ENCODE data around the gene UNKL. TPM values are rescaled to one million over a fixed set of nuclear protein-coding genes. Genes with fewer than 3 reads are reported as not detected.

The UNKL gene
- total RNA-seq, 1 experiment from 2014 or later = 32.0 TPM

DNA sequence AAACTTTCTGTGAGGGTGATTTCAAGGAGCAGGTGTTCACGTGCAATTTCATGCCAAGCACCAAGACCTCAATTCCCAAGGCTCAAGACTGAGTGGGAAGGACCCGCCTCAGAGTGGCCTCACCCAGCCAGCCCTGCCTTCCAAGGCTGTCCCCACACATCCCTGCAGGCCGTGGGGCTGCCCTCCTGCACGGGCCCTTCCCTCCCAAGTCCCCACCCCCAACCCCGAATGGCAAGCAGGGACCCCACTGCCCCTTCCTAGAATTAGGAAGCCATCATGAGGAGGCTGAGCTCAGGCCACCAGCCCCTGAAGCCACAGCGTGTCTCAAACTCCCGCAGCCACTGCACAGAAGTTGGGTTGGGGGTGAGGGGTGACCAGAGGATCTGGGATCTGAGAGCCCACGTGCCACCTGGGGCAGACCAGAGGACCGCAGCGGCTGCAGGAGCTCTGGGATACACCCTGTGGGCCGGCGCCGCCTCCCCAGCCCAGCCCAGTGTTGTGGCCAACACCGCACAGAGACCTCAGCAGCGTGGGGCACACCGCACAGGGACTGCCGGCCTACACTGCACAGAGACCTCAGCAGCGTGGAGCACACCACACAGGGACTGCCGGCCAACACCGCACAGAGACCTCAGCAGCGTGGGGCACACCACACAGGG is 42.1 kb downstream of the UNKL start:
- Mint-ChIP-seq H3K36me3 (ENCODE audit: insufficient read depth in 1 of 3, low read depth in 3 of 3) (peaks cover 3 to 15% (median 10%) of the 10 kb centered on the region in 3 experiments; a peak in 5 of 7 replicates), H3K27ac (no peak overlapping the region), H3K4me1 (no peaks in the 10 kb centered on the region), H3K27me3 (ENCODE audit: low read depth) (no peaks in the 10 kb centered on the region; the same call in 1 of the 2 replicates), H3K9me3 (no peaks in the 10 kb centered on the region), H3K4me3 (no peak overlapping the region)
- H2BK15ac ChIP-seq (ENCODE audit: low read depth, low read length) = no peak overlapping the region
- no peak overlapping the region for H3K4ac ChIP-seq (ENCODE audit: low read depth, low read length)
- H3K18ac ChIP-seq (ENCODE audit: insufficient read length, low read depth, low read length) = no peak overlapping the region
- no CpG with 5 or more reads among the region's 21 CpGs for WGBS (ENCODE audit: extremely low coverage, insufficient read length, low lambda C conversion rate)
- H4K91ac ChIP-seq (ENCODE audit: insufficient read length, low read depth, low read length) = no peak overlapping the region
- no peak overlapping the region for H3T11ph ChIP-seq (ENCODE audit: low read length)
- no peaks in the 10 kb centered on the region for H3K79me1 ChIP-seq (ENCODE audit: insufficient read depth, low read depth, low read length, poor library complexity, severe bottlenecking)
- H4K20me1 ChIP-seq (ENCODE audit: control insufficient read depth, insufficient read depth, insufficient read length) = no peaks in the 10 kb centered on the region
- H2AK5ac ChIP-seq (ENCODE audit: insufficient read length, low read length) = no peak overlapping the region
- H3K79me2 ChIP-seq (ENCODE audit: insufficient read depth, low read length) = no peaks in the 10 kb centered on the region; the same call in 1 of the 2 replicates
- no peak overlapping the region for H2BK20ac ChIP-seq (ENCODE audit: low read depth, low read length, poor library complexity, severe bottlenecking)
- no peaks in the 10 kb centered on the region for H3K4me1 ChIP-seq (ENCODE audit: insufficient read depth, low read length)
- H4K5ac ChIP-seq (ENCODE audit: insufficient read length, low read depth, low read length) = no peak overlapping the region
- no peak for DNase-seq
- H3K23ac ChIP-seq (ENCODE audit: insufficient read length, low read depth, low read length) = no peak overlapping the region
- no peaks in the 10 kb centered on the region for H3K9me3 ChIP-seq (ENCODE audit: control insufficient read depth, low read depth, low read length)
- no peak overlapping the region for H2AFZ ChIP-seq (ENCODE audit: low read length)
- no peak overlapping the region for H2BK5ac ChIP-seq (ENCODE audit: insufficient read length, low read length)
- H3K27me3 ChIP-seq (ENCODE audit: insufficient read depth, low read length) = no peaks in the 10 kb centered on the region
- peaks cover 3% of the 10 kb centered on the region for H3K23me2 ChIP-seq (ENCODE audit: insufficient read length, low read depth, low read length, poor library complexity, severe bottlenecking)
- H3K4me2 ChIP-seq (ENCODE audit: insufficient read depth, insufficient read length, low read length) = no peak overlapping the region
- no peak overlapping the region for H4K8ac ChIP-seq (replicated peaks; ENCODE audit: insufficient read length, low read depth, low read length)
- no peak overlapping the region; the same call in 1 of the 2 replicates for H3K14ac ChIP-seq (ENCODE audit: insufficient read depth, low read length)
- H2BK120ac ChIP-seq (ENCODE audit: low read depth, low read length, poor library complexity, severe bottlenecking) = no peak overlapping the region
- no peak overlapping the region for H3K27ac ChIP-seq (ENCODE audit: insufficient read length, low read depth, low read length)
- H3K9ac ChIP-seq (ENCODE audit: extremely low read depth, insufficient read length, low read length) = no peak overlapping the region
- no peak overlapping the region for H3K56ac ChIP-seq (ENCODE audit: insufficient read length, low read depth, low read length)
- no peak overlapping the region for H2BK12ac ChIP-seq (ENCODE audit: insufficient read length, low read depth, low read length)
- TF ChIP-seq, protein P1, sequence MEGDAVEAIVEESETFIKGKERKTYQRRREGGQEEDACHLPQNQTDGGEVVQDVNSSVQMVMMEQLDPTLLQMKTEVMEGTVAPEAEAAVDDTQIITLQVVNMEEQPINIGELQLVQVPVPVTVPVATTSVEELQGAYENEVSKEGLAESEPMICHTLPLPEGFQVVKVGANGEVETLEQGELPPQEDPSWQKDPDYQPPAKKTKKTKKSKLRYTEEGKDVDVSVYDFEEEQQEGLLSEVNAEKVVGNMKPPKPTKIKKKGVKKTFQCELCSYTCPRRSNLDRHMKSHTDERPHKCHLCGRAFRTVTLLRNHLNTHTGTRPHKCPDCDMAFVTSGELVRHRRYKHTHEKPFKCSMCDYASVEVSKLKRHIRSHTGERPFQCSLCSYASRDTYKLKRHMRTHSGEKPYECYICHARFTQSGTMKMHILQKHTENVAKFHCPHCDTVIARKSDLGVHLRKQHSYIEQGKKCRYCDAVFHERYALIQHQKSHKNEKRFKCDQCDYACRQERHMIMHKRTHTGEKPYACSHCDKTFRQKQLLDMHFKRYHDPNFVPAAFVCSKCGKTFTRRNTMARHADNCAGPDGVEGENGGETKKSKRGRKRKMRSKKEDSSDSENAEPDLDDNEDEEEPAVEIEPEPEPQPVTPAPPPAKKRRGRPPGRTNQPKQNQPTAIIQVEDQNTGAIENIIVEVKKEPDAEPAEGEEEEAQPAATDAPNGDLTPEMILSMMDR (conservative IDR thresholded peaks at IDR 0.05) = no peak
